CD4-positive, alpha-beta T cell (primary cell): ENCODE results near the gene SLX4. TPM values are rescaled to one million over a fixed set of nuclear protein-coding genes. Genes with fewer than 3 reads are reported as not detected.

Experiments used
- ATAC-seq: fragments of 200-7000 bp; cut with Tn5 transposase; one replicate; pipeline ENCODE4 v1.10.0; 2022; ENCODE audit warnings: mild to moderate bottlenecking; ENCODE audit not compliant: poor library complexity
- CTCF ChIA-PET: fragments of 350-600 bp; sonication (Branson Sonifier 250); formaldehyde crosslinking; loops from one replicate; lab custom pipeline; 2021; ENCODE audit warnings: antibody characterized with exemption, inconsistent platforms; lab: Charles Lee
- POLR2A ChIA-PET: fragments of 350-600 bp; sonication (Branson Sonifier 250); formaldehyde crosslinking; loops from one replicate; lab custom pipeline; 2021; ENCODE audit warnings: antibody characterized with exemption, inconsistent platforms; lab: Charles Lee
- DNase-seq, 14 experiments: peaks; one replicate each; pipeline ENCODE4 v3.0.0-alpha.2; 2013 to 2020; ENCODE audit warnings: mixed read lengths in 2 of 14
- H3K27ac ChIP-seq, 2 donors: one replicate each; pipeline versions ENCODE4 v1.5.1 to v1.7.0; 2013; ENCODE audit warnings: low read length in 2 of 2, low read depth in 1 of 2, mild to moderate bottlenecking in 1 of 2
- H3K27me3 ChIP-seq, 2 experiments: 1 replicate in 1 of 2; 2 replicates in 1 of 2; pipeline versions ENCODE4 v1.6.1 to v1.7.0; 2013; ENCODE audit warnings: low read length in 2 of 2, control low read depth in 1 of 2, mild to moderate bottlenecking in 1 of 2, moderate library complexity in 1 of 2; ENCODE audit not compliant: insufficient read depth in 2 of 2, control insufficient read depth in 1 of 2
- H3K36me3 ChIP-seq: one replicate; pipeline ENCODE4 v1.6.1; 2013; ENCODE audit warnings: low read length, control low read depth; ENCODE audit not compliant: insufficient read depth
- H3K4me1 ChIP-seq: one replicate; pipeline ENCODE4 v1.6.1; 2013; ENCODE audit warnings: low read length, control low read depth; ENCODE audit not compliant: insufficient read depth
- H3K4me3 ChIP-seq: one replicate; pipeline ENCODE4 v1.5.1; 2013; ENCODE audit warnings: mild to moderate bottlenecking, low read length, moderate library complexity
- H3K9me3 ChIP-seq, 2 experiments: 1 replicate in 1 of 2; 2 replicates in 1 of 2; pipeline versions ENCODE4 v1.6.1 to v1.7.0; 2013; ENCODE audit warnings: low read length in 2 of 2, mild to moderate bottlenecking in 2 of 2, control low read depth in 1 of 2, moderate library complexity in 1 of 2; ENCODE audit not compliant: control insufficient read depth in 1 of 2, insufficient read depth in 1 of 2
- H3K27ac Mint-ChIP-seq: one replicate; pipeline ENCODE4 v1.8.0; 2020; ENCODE audit warnings: mixed read lengths
- H3K27me3 Mint-ChIP-seq: one replicate; pipeline ENCODE4 v1.8.0; 2021; ENCODE audit warnings: mixed read lengths
- H3K36me3 Mint-ChIP-seq: one replicate; pipeline ENCODE4 v1.8.0; 2021; ENCODE audit warnings: low read depth, mixed read lengths
- H3K4me1 Mint-ChIP-seq: one replicate; pipeline ENCODE4 v1.8.0; 2021; ENCODE audit warnings: low read depth, mixed read lengths
- H3K4me3 Mint-ChIP-seq: one replicate; pipeline ENCODE4 v1.8.0; 2020; ENCODE audit warnings: mild to moderate bottlenecking, mixed read lengths
- H3K9me3 Mint-ChIP-seq: one replicate; pipeline ENCODE4 v1.8.0; 2020; ENCODE audit warnings: mixed read lengths
- intact Hi-C, 2 experiments: fragments of 100-400 bp; cut with DNase I in 1 of 2; cut with micrococcal nuclease in 1 of 2; formaldehyde crosslinking; loops; one replicate each; pipeline versions ENCODE4 v1.15.1 to v1.9.0; 2023 to 2025; cut with DNase I, micrococcal nuclease
- total RNA-seq, 174 experiments: library from RNA in 2 of 174; stranded (reverse) in 2 of 174; gene quantifications; one replicate each; pipeline ENCODE4 v1.2.3 and lab custom pipeline; 2021 to 2026
- TF ChIP-seq, protein P1 (sequence below): fragments of 200-600 bp; IDR thresholded peaks from one replicate; pipeline ENCODE4 v1.8.0; 2022; ENCODE audit warnings: antibody characterized with exemption, mild to moderate bottlenecking

Gene SLX4
- total RNA-seq, 2 experiments from 2014 or later, result 5.1 to 5.2 TPM

DNA sequence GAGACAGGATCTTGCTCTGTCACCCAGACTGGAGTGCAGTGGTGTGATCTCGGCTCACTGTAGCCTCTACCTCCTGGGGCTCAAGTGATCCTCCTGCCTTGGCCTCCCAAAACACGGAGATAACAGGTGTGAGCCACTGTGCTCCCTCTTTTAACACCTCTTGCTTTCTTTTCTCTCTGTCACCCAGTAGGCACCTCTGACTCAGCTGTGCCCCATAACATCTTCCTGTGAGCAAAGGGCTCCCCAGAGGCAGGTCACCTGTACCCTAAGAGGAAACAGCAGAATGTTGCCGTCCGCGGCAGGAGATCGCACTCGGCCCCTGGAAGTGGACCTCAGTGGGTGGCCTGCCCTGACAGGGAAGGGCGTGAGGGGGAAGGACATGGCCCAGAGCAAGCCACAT is 33.3 kb downstream of the SLX4 start:
- ATAC-seq, result peak; percentile 40
- H3K9me3 ChIP-seq, result no peaks in the 10 kb centered on the region
- peaks cover 66% of the 10 kb centered on the region for H3K4me1 ChIP-seq
- H3K27me3 ChIP-seq, result no peaks in the 10 kb centered on the region
- Mint-ChIP-seq H3K4me1 (peaks cover 66% of the 10 kb centered on the region), H3K36me3 (peaks cover 38% of the 10 kb centered on the region), H3K4me3 (peak overlapping the region; percentile 98), H3K27ac (peak overlapping the region; percentile 95), H3K9me3 (no peaks in the 10 kb centered on the region), H3K27me3 (no peaks in the 10 kb centered on the region)
- POLR2A ChIA-PET, result interaction anchor here (0.9 kb wide), 1 partner anchor 419 kb away, joined by 3 read pairs; no protein-coding TSS in a partner anchor
- peak overlapping the region; percentile 85 for H3K4me3 ChIP-seq
- peak in 12 of 14 experiments; percentile 17 to 76 (median 41) for DNase-seq
- peaks cover 15% of the 10 kb centered on the region for H3K36me3 ChIP-seq
- peak overlapping the region; percentile 70 to 87 for H3K27ac ChIP-seq
- TF ChIP-seq, protein P1, sequence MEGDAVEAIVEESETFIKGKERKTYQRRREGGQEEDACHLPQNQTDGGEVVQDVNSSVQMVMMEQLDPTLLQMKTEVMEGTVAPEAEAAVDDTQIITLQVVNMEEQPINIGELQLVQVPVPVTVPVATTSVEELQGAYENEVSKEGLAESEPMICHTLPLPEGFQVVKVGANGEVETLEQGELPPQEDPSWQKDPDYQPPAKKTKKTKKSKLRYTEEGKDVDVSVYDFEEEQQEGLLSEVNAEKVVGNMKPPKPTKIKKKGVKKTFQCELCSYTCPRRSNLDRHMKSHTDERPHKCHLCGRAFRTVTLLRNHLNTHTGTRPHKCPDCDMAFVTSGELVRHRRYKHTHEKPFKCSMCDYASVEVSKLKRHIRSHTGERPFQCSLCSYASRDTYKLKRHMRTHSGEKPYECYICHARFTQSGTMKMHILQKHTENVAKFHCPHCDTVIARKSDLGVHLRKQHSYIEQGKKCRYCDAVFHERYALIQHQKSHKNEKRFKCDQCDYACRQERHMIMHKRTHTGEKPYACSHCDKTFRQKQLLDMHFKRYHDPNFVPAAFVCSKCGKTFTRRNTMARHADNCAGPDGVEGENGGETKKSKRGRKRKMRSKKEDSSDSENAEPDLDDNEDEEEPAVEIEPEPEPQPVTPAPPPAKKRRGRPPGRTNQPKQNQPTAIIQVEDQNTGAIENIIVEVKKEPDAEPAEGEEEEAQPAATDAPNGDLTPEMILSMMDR, result no peak
- intact Hi-C loops, result loop anchor here (2.0 to 5.0 kb wide), 2 partner anchors 33 to 34 kb away; partner anchors contain the start of gene SLX4 (in 2 of the 2)
- CTCF ChIA-PET, result no interaction called here

DNA sequence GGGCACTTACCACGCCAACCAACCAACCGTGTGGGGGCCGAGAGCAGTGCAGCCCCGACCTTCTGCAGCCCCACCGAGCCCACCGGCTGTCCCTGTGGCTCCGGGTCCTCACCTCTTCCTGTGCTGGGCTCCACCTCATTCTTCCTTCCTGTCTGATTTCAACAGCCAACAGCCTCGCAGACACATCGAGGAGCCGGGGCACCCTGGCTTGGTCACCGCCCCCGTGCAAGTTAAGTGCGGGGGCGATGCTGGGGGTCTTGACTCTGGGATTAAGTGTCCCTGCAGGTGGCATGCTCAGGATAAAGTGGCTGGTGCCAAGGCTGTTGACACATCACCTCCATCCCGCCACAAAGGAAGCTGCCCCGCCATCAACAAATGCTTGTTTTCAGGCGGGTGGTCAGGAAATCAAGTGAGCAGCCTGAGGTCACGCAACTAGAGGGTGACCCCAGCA is 34.1 kb downstream of the SLX4 start, which contains the start of gene NLRC3:
NLRC3 (minus strand) TSS at position 102 of the 451 bp plus-strand sequence. CDS start 12,367 bp downstream, outside the sequence.
- Histone ChIP-seq H3K4me1 (peaks cover 74% of the 10 kb centered on the region), H3K27me3 (no peaks in the 10 kb centered on the region)
- CTCF ChIA-PET, result no interaction called here

DNA sequence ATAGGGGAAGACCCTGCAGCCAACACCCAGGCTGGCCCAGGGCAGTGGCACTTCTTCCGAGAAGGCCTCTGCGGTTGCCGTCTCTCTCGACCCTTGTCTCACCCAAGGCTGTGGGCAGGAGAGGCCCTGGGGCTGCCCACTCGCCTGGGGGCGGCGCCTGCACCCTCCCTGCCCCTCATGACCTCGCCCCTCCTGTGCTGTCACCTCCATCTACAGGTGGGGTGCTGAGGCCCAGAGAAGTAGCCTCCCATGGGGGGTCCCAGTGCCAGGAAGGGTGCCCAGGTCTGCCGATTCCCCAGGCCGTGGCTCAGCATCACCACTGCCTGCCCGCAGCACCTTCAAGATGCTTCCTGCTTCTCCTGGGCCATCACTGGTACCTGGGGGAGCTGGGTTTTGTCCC is 35.2 kb downstream of the SLX4 start:
- ChIA-PET POLR2A (interaction anchor here (0.5 to 1.2 kb wide), 5 partner anchors 9 to 305 kb away, joined by 3 to 4 read pairs (median 3); partner anchors contain the start of genes CREBBP, SLX4, ZNF174 and ZSCAN32), CTCF (no interaction called here)
- Histone ChIP-seq H3K9me3 (peaks cover 0 to 6% of the 10 kb centered on the region in 2 experiments), H3K4me3 (peak overlapping the region; percentile 85), H3K36me3 (peaks cover 24% of the 10 kb centered on the region), H3K27me3 (no peaks in the 10 kb centered on the region), H3K27ac (peak overlapping the region; percentile 68 to 87), H3K4me1 (peaks cover 76% of the 10 kb centered on the region)
- Mint-ChIP-seq H3K27ac (peak overlapping the region; percentile 95), H3K4me3 (peak overlapping the region; percentile 98), H3K4me1 (peaks cover 79% of the 10 kb centered on the region), H3K27me3 (no peaks in the 10 kb centered on the region), H3K9me3 (no peaks in the 10 kb centered on the region), H3K36me3 (peaks cover 54% of the 10 kb centered on the region)
- TF ChIP-seq, protein P1, result no peak
- ATAC-seq, result peak; percentile 22
- peak in 6 of 14 experiments; percentile 19 to 51 (median 36) for DNase-seq
- intact Hi-C loops, result loop anchor here in 1 of 2 experiments (5.0 kb wide), 1 partner anchor 36 kb away; the partner anchor contains the start of gene SLX4

More for the DNA sequence above, 34.1 kb downstream of the SLX4 start, which contains the start of gene NLRC3:
- H3K27me3 Mint-ChIP-seq, result no peaks in the 10 kb centered on the region
- TF ChIP-seq, protein P1, result no peak
- ATAC-seq, result peak; percentile 63
- Histone ChIP-seq H3K4me3 (peak within 1 kb of the TSS; percentile 85), H3K27ac (peak within 1 kb of the TSS; percentile 80 to 87), H3K9me3 (no peaks in the 10 kb centered on the region), H3K36me3 (peaks cover 18% of the 10 kb centered on the region)
- peak within 1 kb of the TSS; percentile 98 for H3K4me3 Mint-ChIP-seq
- peaks cover 45% of the 10 kb centered on the region for H3K36me3 Mint-ChIP-seq
- POLR2A ChIA-PET, result interaction anchor here (0.9 to 1.2 kb wide), 2 partner anchors 176 to 419 kb away, joined by 3 to 4 read pairs; partner anchors contain the start of genes ZNF174 and ZSCAN32
- peak within 1 kb of the TSS; percentile 95 for H3K27ac Mint-ChIP-seq
- DNase-seq, result peak in 13 of 14 experiments; percentile 20 to 75 (median 53)
- no peaks in the 10 kb centered on the region for H3K9me3 Mint-ChIP-seq
- intact Hi-C loops, result loop anchor here in 1 of 2 experiments (5.0 kb wide), 1 partner anchor 35 kb away; the partner anchor contains the start of gene SLX4
- peaks cover 74% of the 10 kb centered on the region for H3K4me1 Mint-ChIP-seq
